Endothelial cell (in vitro differentiated cells): ENCODE results near the gene NF2. TPM values are rescaled to one million over a fixed set of nuclear protein-coding genes. Genes with fewer than 3 reads are reported as not detected.

Experiments used
- DNase-seq: peaks from one replicate; pipeline ENCODE4 v3.0.0; 2021; ENCODE audit warnings: low spot score
- H3K27ac Mint-ChIP-seq: one replicate; pipeline ENCODE4 v1.8.0; 2021; ENCODE audit warnings: mixed read lengths, inconsistent platforms; ENCODE audit not compliant: unreplicated experiment
- H3K27me3 Mint-ChIP-seq: one replicate; pipeline ENCODE4 v1.8.0; 2021; ENCODE audit warnings: mild to moderate bottlenecking, moderate library complexity, mixed read lengths, inconsistent platforms; ENCODE audit not compliant: unreplicated experiment
- H3K36me3 Mint-ChIP-seq: one replicate; pipeline ENCODE4 v1.8.0; 2021; ENCODE audit warnings: mild to moderate bottlenecking, low read depth, mixed read lengths, inconsistent platforms; ENCODE audit not compliant: unreplicated experiment
- H3K4me1 Mint-ChIP-seq: one replicate; pipeline ENCODE4 v1.8.0; 2021; ENCODE audit warnings: mild to moderate bottlenecking, mixed read lengths, inconsistent platforms; ENCODE audit not compliant: unreplicated experiment
- H3K4me3 Mint-ChIP-seq: one replicate; pipeline ENCODE4 v1.8.0; 2021; ENCODE audit warnings: mild to moderate bottlenecking, mixed read lengths, inconsistent platforms; ENCODE audit not compliant: unreplicated experiment
- H3K9me3 Mint-ChIP-seq: one replicate; pipeline ENCODE4 v1.8.0; 2021; ENCODE audit warnings: mixed read lengths, inconsistent platforms; ENCODE audit not compliant: unreplicated experiment
- CTCF ChIP-seq: fragments of 200-600 bp; sonication (generic); IDR thresholded peaks from one replicate; pipeline ENCODE4 v1.5.0; 2021; ENCODE audit warnings: antibody characterized with exemption; ENCODE audit not compliant: unreplicated experiment
- total RNA-seq: library from RNA; stranded (reverse); fragmentation: NEBNext Ultra II Directional; extraction: Animal tissue kit (Norgen Biotek cat#: 25700); gene quantifications from one replicate; pipeline ENCODE4 v1.2.1, GENCODE V29; 2021; ENCODE audit not compliant: unreplicated experiment

NF2 gene
- total RNA-seq, 1 donor from 2014 or later = 44.3 TPM

- no peaks in the 10 kb centered on the region for H3K4me1 Mint-ChIP-seq
- peaks cover 45% of the 10 kb centered on the region for H3K36me3 Mint-ChIP-seq
- DNase-seq = no peak
These were observed 75.9 kb downstream of the NF2 start for GRCh38 chr22:29679316-29679715.

GRCh38 chr22:29683536-29683935 is 80.1 kb downstream of the NF2 start:
- no peaks in the 10 kb centered on the region for H3K9me3 Mint-ChIP-seq
- no peaks in the 10 kb centered on the region for H3K27me3 Mint-ChIP-seq
- no peak for DNase-seq
- H3K27ac Mint-ChIP-seq = no peak overlapping the region
- H3K4me1 Mint-ChIP-seq = no peaks in the 10 kb centered on the region
- TF ChIP-seq CTCF = no peak
- peaks cover 28% of the 10 kb centered on the region for H3K36me3 Mint-ChIP-seq
- no peak overlapping the region for H3K4me3 Mint-ChIP-seq

More at GRCh38 chr22:29679316-29679715, 75.9 kb downstream of the NF2 start:
- Mint-ChIP-seq H3K9me3 (no peaks in the 10 kb centered on the region), H3K27ac (no peak overlapping the region), H3K4me3 (no peak overlapping the region), H3K27me3 (no peaks in the 10 kb centered on the region)
- TF ChIP-seq CTCF = no peak

- no peaks in the 10 kb centered on the region for H3K9me3 Mint-ChIP-seq
- TF ChIP-seq CTCF = no peak
- H3K4me3 Mint-ChIP-seq = no peak overlapping the region
- H3K4me1 Mint-ChIP-seq = peaks cover 2% of the 10 kb centered on the region
- DNase-seq = no peak
- no peak overlapping the region for H3K27ac Mint-ChIP-seq
- H3K36me3 Mint-ChIP-seq = peaks cover 30% of the 10 kb centered on the region
- no peaks in the 10 kb centered on the region for H3K27me3 Mint-ChIP-seq
These were observed 80.8 kb downstream of the NF2 start for GRCh38 chr22:29684244-29684643.

GRCh38 chr22:29689206-29689879 is 85.9 kb downstream of the NF2 start:
- Mint-ChIP-seq H3K4me3 (peak overlapping the region; percentile 34), H3K4me1 (peaks cover 12% of the 10 kb centered on the region), H3K27me3 (peaks cover 3% of the 10 kb centered on the region), H3K9me3 (no peaks in the 10 kb centered on the region), H3K36me3 (peaks cover 13% of the 10 kb centered on the region), H3K27ac (peak overlapping the region; percentile 66)
- no peak for DNase-seq
- TF ChIP-seq CTCF = no peak

- no peak overlapping the region for H3K4me3 Mint-ChIP-seq
- H3K36me3 Mint-ChIP-seq = peaks cover 11% of the 10 kb centered on the region
- peaks cover 3% of the 10 kb centered on the region for H3K27me3 Mint-ChIP-seq
- H3K9me3 Mint-ChIP-seq = no peaks in the 10 kb centered on the region
- DNase-seq = peak; percentile 77
- H3K4me1 Mint-ChIP-seq = peaks cover 12% of the 10 kb centered on the region
- peak; percentile 40 for TF ChIP-seq CTCF
- H3K27ac Mint-ChIP-seq = no peak overlapping the region
These were observed 86.4 kb downstream of the NF2 start for GRCh38 chr22:29689880-29690213.
